NOMO-1 (cell line): ENCODE measurements around the gene FASTK.

ENCODE experiments used
- DNase-seq, 2 experiments: peaks; one replicate each; lab custom pipeline; 2025; ENCODE audit not compliant: unreplicated experiment in 2 of 2; lab: John Stamatoyannopoulos, UW

FASTK gene

GRCh38 chr7:151118108-151119054, 37.8 kb upstream of the FASTK start:
- no peak for DNase-seq

GRCh38 chr7:151117565-151117964, 37.0 kb upstream of the FASTK start:
- no peak for DNase-seq

GRCh38 chr7:151116603-151117440, 36.2 kb upstream of the FASTK start:
- DNase-seq = no peak

- DNase-seq = no peak
Measured at GRCh38 chr7:151115836-151116418, 35.3 kb upstream of the FASTK start.

GRCh38 chr7:151115121-151115835, 34.7 kb upstream of the FASTK start:
- DNase-seq = no peak

- no peak for DNase-seq
Measured at GRCh38 chr7:151114151-151115090, 33.8 kb upstream of the FASTK start.

GRCh38 chr7:151113344-151114150, 32.9 kb upstream of the FASTK start:
- DNase-seq = no peak

- DNase-seq = no peak
Measured at GRCh38 chr7:151110941-151111645, 30.5 kb upstream of the FASTK start.

GRCh38 chr7:151110236-151110940, 29.8 kb upstream of the FASTK start:
- DNase-seq = no peak

- DNase-seq = no peak
Measured at GRCh38 chr7:151109094-151110048, 28.8 kb upstream of the FASTK start.

- no peak for DNase-seq
Measured at GRCh38 chr7:151107882-151108281, 27.3 kb upstream of the FASTK start.

GRCh38 chr7:151104411-151105235, 24.0 kb upstream of the FASTK start:
- DNase-seq = no peak

GRCh38 chr7:151103973-151104372, 23.4 kb upstream of the FASTK start:
- DNase-seq = no peak

- DNase-seq = no peak
Measured at GRCh38 chr7:151102991-151103390, 22.4 kb upstream of the FASTK start.

- DNase-seq = no peak
Measured at GRCh38 chr7:151101621-151102396, 21.2 kb upstream of the FASTK start.
